Upper lobe of left lung (tissue), 4 donors: ENCODE results near the gene SLC20A1.

ENCODE experiments used
- CTCF ChIP-seq, 6 experiments: fragments of 450-650 bp in 4 of 6; fragments of 200-600 bp in 2 of 6; sonication (generic) in 2 of 6; IDR thresholded peaks; one replicate each; pipeline ENCODE4 v1.5.1; 2016 to 2019; ENCODE audit warnings: antibody characterized with exemption in 6 of 6
- POLR2A ChIP-seq, 4 donors: fragments of 450-650 bp; IDR thresholded peaks; one replicate each; pipeline ENCODE4 v1.5.1; 2016 to 2017; ENCODE audit warnings: antibody characterized with exemption in 4 of 4, mild to moderate bottlenecking in 2 of 4

GRCh38 chr2:112693596-112693995, 47.9 kb downstream of the SLC20A1 start:
- no peak for TF ChIP-seq POLR2A (IDR thresholded peaks at IDR 0.05)
- TF ChIP-seq CTCF (IDR thresholded peaks at IDR 0.05): no peak
